Activated naive CD8-positive, alpha-beta T cell treated with anti-CD3 and anti-CD28 coated beads, Interleukin-2, amount 50 U/mL, for 24 hours (primary cell): Measurements from ENCODE around the gene MRPS30.
"Not testable (repeated sequence)": the region's sequence is repeated elsewhere in the genome, so short reads cannot be mapped to it uniquely, and the experiment has no call there.

Experiments
- ATAC-seq: fragments of 150-1000 bp; cut with Tn5 transposase; one replicate; pipeline ENCODE4 v1.10.0; 2021
- DNase-seq: peaks from one replicate; pipeline ENCODE4 v3.0.0; 2021
- H3K27ac Mint-ChIP-seq: one replicate; pipeline ENCODE4 v1.8.0; 2021; ENCODE audit warnings: mild to moderate bottlenecking, mixed read lengths
- H3K27me3 Mint-ChIP-seq: one replicate; pipeline ENCODE4 v1.8.0; 2021; ENCODE audit warnings: mixed read lengths
- H3K36me3 Mint-ChIP-seq: one replicate; pipeline ENCODE4 v1.8.0; 2021; ENCODE audit warnings: low read depth, mixed read lengths
- H3K4me1 Mint-ChIP-seq: one replicate; pipeline ENCODE4 v1.8.0; 2021; ENCODE audit warnings: mixed read lengths
- H3K4me3 Mint-ChIP-seq: one replicate; pipeline ENCODE4 v1.8.0; 2021; ENCODE audit warnings: mild to moderate bottlenecking, moderate library complexity, mixed read lengths
- H3K9me3 Mint-ChIP-seq: one replicate; pipeline ENCODE4 v1.8.0; 2021; ENCODE audit warnings: mixed read lengths

The MRPS30 gene

GRCh38 chr5:44797841-44798240 lies 10.9 kb upstream of the MRPS30 start:
- Mint-ChIP-seq H3K36me3 (peaks cover 2% of the 10 kb centered on the region), H3K4me1 (no peaks in the 10 kb centered on the region), H3K4me3 (no peak overlapping the region), H3K27me3 (peaks cover 2% of the 10 kb centered on the region), H3K27ac (no peak overlapping the region), H3K9me3 (peaks cover 25% of the 10 kb centered on the region)
- no peak for DNase-seq
- no peak for ATAC-seq

- Mint-ChIP-seq H3K4me1 (no peaks in the 10 kb centered on the region), H3K27ac (no peak overlapping the region), H3K9me3 (no peaks in the 10 kb centered on the region), H3K4me3 (no peak overlapping the region), H3K36me3 (no peaks in the 10 kb centered on the region), H3K27me3 (peaks cover 4% of the 10 kb centered on the region)
- DNase-seq (no peak), ATAC-seq (no peak)
Observed at GRCh38 chr5:44801992-44802391, 6.8 kb upstream of the MRPS30 start.

- ATAC-seq, result no peak
- no peaks in the 10 kb centered on the region for H3K9me3 Mint-ChIP-seq
- H3K36me3 Mint-ChIP-seq, result peaks cover 20% of the 10 kb centered on the region
- peaks cover 4% of the 10 kb centered on the region for H3K27me3 Mint-ChIP-seq
- no peak for DNase-seq
- H3K4me1 Mint-ChIP-seq, result peaks cover 26% of the 10 kb centered on the region
- no peak overlapping the region for H3K4me3 Mint-ChIP-seq
- no peak overlapping the region for H3K27ac Mint-ChIP-seq
Observed at GRCh38 chr5:44806608-44807007, 2.1 kb upstream of the MRPS30 start.

- ATAC-seq (no peak), DNase-seq (no peak)
- Mint-ChIP-seq H3K9me3 (no peaks in the 10 kb centered on the region), H3K4me1 (peaks cover 31% of the 10 kb centered on the region), H3K4me3 (no peak overlapping the region), H3K27ac (no peak overlapping the region), H3K36me3 (peaks cover 25% of the 10 kb centered on the region), H3K27me3 (peaks cover 4% of the 10 kb centered on the region)
Observed at GRCh38 chr5:44807269-44807668, 1.5 kb upstream of the MRPS30 start.

- no peaks in the 10 kb centered on the region for H3K9me3 Mint-ChIP-seq
- peak overlapping the region; percentile 97 for H3K4me3 Mint-ChIP-seq
- ATAC-seq, result peak; percentile 51
- H3K36me3 Mint-ChIP-seq, result peaks cover 34% of the 10 kb centered on the region
- DNase-seq, result peak; percentile 47
- H3K27ac Mint-ChIP-seq, result peak overlapping the region; percentile 96
- H3K27me3 Mint-ChIP-seq, result peaks cover 4% of the 10 kb centered on the region
- peaks cover 33% of the 10 kb centered on the region for H3K4me1 Mint-ChIP-seq
Observed at GRCh38 chr5:44809215-44809955, 638 bp downstream of the MRPS30 start.

- Mint-ChIP-seq H3K36me3 (peaks cover 40% of the 10 kb centered on the region), H3K4me1 (peaks cover 33% of the 10 kb centered on the region), H3K27ac (peak overlapping the region; percentile 96), H3K4me3 (peak overlapping the region; percentile 97), H3K27me3 (peaks cover 4% of the 10 kb centered on the region), H3K9me3 (no peaks in the 10 kb centered on the region)
- ATAC-seq, result no peak
- DNase-seq, result no peak
Observed at GRCh38 chr5:44809956-44810420, 1.2 kb downstream of the MRPS30 start.

GRCh38 chr5:44814761-44815160 lies 6.0 kb downstream of the MRPS30 start:
- Mint-ChIP-seq H3K27ac (no peak overlapping the region), H3K36me3 (peaks cover 50% of the 10 kb centered on the region), H3K4me1 (peaks cover 24% of the 10 kb centered on the region), H3K9me3 (no peaks in the 10 kb centered on the region), H3K27me3 (no peaks in the 10 kb centered on the region), H3K4me3 (no peak overlapping the region)
- DNase-seq (no peak), ATAC-seq (no peak)

GRCh38 chr5:44821164-44821563 lies 12.4 kb downstream of the MRPS30 start:
- Mint-ChIP-seq H3K27me3 (no peaks in the 10 kb centered on the region), H3K27ac (no peak overlapping the region), H3K4me3 (no peak overlapping the region), H3K36me3 (peaks cover 52% of the 10 kb centered on the region), H3K9me3 (no peaks in the 10 kb centered on the region), H3K4me1 (peaks cover 3% of the 10 kb centered on the region)
- ATAC-seq (no peak), DNase-seq (no peak)

- peaks cover 52% of the 10 kb centered on the region for H3K36me3 Mint-ChIP-seq
Observed at GRCh38 chr5:44824662-44825061, 15.9 kb downstream of the MRPS30 start.

GRCh38 chr5:44827681-44828080 lies 18.9 kb downstream of the MRPS30 start:
- Mint-ChIP-seq H3K36me3 (peaks cover 38% of the 10 kb centered on the region), H3K27ac (no peak overlapping the region), H3K4me3 (no peak overlapping the region), H3K4me1 (peaks cover 8% of the 10 kb centered on the region), H3K27me3 (no peaks in the 10 kb centered on the region), H3K9me3 (no peaks in the 10 kb centered on the region)
- no peak for DNase-seq
- ATAC-seq, result no peak

More at GRCh38 chr5:44824662-44825061, 15.9 kb downstream of the MRPS30 start:
- DNase-seq, ATAC-seq, H3K9me3 Mint-ChIP-seq, H3K4me3 Mint-ChIP-seq, H3K27ac Mint-ChIP-seq, H3K27me3 Mint-ChIP-seq: not testable (repeated sequence)
- peaks cover 11% of the 10 kb centered on the region for H3K4me1 Mint-ChIP-seq

- Mint-ChIP-seq H3K9me3 (no peaks in the 10 kb centered on the region), H3K4me1 (peaks cover 8% of the 10 kb centered on the region), H3K27me3 (no peaks in the 10 kb centered on the region), H3K36me3 (peaks cover 36% of the 10 kb centered on the region), H3K4me3 (no peak overlapping the region), H3K27ac (no peak overlapping the region)
- ATAC-seq, result no peak
- no peak for DNase-seq
Observed at GRCh38 chr5:44828719-44829118, 20.0 kb downstream of the MRPS30 start.

- H3K9me3 Mint-ChIP-seq, result peaks cover 4% of the 10 kb centered on the region
- no peaks in the 10 kb centered on the region for H3K27me3 Mint-ChIP-seq
- H3K4me1 Mint-ChIP-seq, result peaks cover 8% of the 10 kb centered on the region
- no peak overlapping the region for H3K27ac Mint-ChIP-seq
- peaks cover 28% of the 10 kb centered on the region for H3K36me3 Mint-ChIP-seq
- ATAC-seq (no peak), DNase-seq (no peak)
- no peak overlapping the region for H3K4me3 Mint-ChIP-seq
Observed at GRCh38 chr5:44830951-44831350, 22.2 kb downstream of the MRPS30 start.

GRCh38 chr5:44833249-44833648 lies 24.5 kb downstream of the MRPS30 start:
- Mint-ChIP-seq H3K4me3 (no peak overlapping the region), H3K9me3 (peaks cover 9% of the 10 kb centered on the region), H3K36me3 (peaks cover 18% of the 10 kb centered on the region), H3K27me3 (no peaks in the 10 kb centered on the region), H3K27ac (no peak overlapping the region), H3K4me1 (no peaks in the 10 kb centered on the region)
- no peak for ATAC-seq
- no peak for DNase-seq

- H3K27me3 Mint-ChIP-seq, result no peaks in the 10 kb centered on the region
- DNase-seq (no peak), ATAC-seq (no peak)
- H3K36me3 Mint-ChIP-seq, result peaks cover 20% of the 10 kb centered on the region
- no peak overlapping the region for H3K27ac Mint-ChIP-seq
- H3K4me1 Mint-ChIP-seq, result no peaks in the 10 kb centered on the region
- no peak overlapping the region for H3K4me3 Mint-ChIP-seq
- peaks cover 16% of the 10 kb centered on the region for H3K9me3 Mint-ChIP-seq
Observed at GRCh38 chr5:44835693-44836092, 26.9 kb downstream of the MRPS30 start.

GRCh38 chr5:44839018-44839681 lies 30.4 kb downstream of the MRPS30 start:
- no peak for DNase-seq
- H3K4me3 Mint-ChIP-seq, result no peak overlapping the region
- H3K4me1 Mint-ChIP-seq, result no peaks in the 10 kb centered on the region
- H3K27ac Mint-ChIP-seq, result no peak overlapping the region
- H3K36me3 Mint-ChIP-seq, result peaks cover 15% of the 10 kb centered on the region
- H3K27me3 Mint-ChIP-seq, result no peaks in the 10 kb centered on the region
- H3K9me3 Mint-ChIP-seq, result peaks cover 16% of the 10 kb centered on the region
- no peak for ATAC-seq
